OCI-LY3 (cell line): ENCODE data around the gene CHN1.

Experiments
- H2AFZ ChIP-seq: fragments of 200-600, 300-600 bp; shearing (Covaris generic); 2 replicates; pipeline ENCODE4 v1.6.0; 2014; ENCODE audit warnings: antibody characterized with exemption, low read depth, low read length
- H3K27ac ChIP-seq: fragments of 200-600, 300-600 bp; sonication (generic); 2 replicates; pipeline ENCODE4 v1.5.1; 2014; ENCODE audit warnings: mild to moderate bottlenecking, low read length, moderate library complexity, mixed read lengths
- H3K27me3 ChIP-seq: fragments of 200-600, 300-600 bp; sonication (generic); 2 replicates; pipeline ENCODE4 v1.6.1; 2014; ENCODE audit warnings: low read depth, low read length, mixed read lengths
- H3K36me3 ChIP-seq: fragments of 200-600, 300-600 bp; sonication (generic); replicated peaks from 2 replicates; pipeline ENCODE3; 2014; ENCODE audit warnings: low read depth, low read length, mixed read lengths
- H3K4me1 ChIP-seq: fragments of 300-600, 200-600 bp; sonication (generic); 2 replicates; pipeline ENCODE4 v1.6.1; 2014; ENCODE audit warnings: low read length, mixed read lengths
- H3K4me2 ChIP-seq: fragments of 200-600, 300-600 bp; sonication (generic); 2 replicates; pipeline ENCODE4 v1.6.1; 2014; ENCODE audit warnings: low read length, mixed read lengths
- H3K4me3 ChIP-seq: fragments of 300-600, 200-600 bp; sonication (generic); 2 replicates; pipeline ENCODE4 v1.5.1; 2014; ENCODE audit warnings: antibody characterized with exemption, mild to moderate bottlenecking, low read length, moderate library complexity
- H3K79me2 ChIP-seq: fragments of 300-600, 200-600 bp; shearing (Covaris generic); 2 replicates; pipeline ENCODE4 v1.6.1; 2014; ENCODE audit warnings: mild to moderate bottlenecking, low read length, mixed read lengths
- H3K9ac ChIP-seq: fragments of 300-600, 200-600 bp; shearing (Covaris generic); 2 replicates; pipeline ENCODE4 v1.6.0; 2014; ENCODE audit warnings: mild to moderate bottlenecking, low read length, moderate library complexity
- H3K9me3 ChIP-seq: fragments of 200-600, 300-600 bp; shearing (Covaris generic); 2 replicates; pipeline ENCODE4 v1.6.1; 2014; ENCODE audit warnings: low read length, mixed read lengths; ENCODE audit not compliant: insufficient read depth
- H4K20me1 ChIP-seq: fragments of 200-600, 300-600 bp; sonication (generic); 2 replicates; pipeline ENCODE4 v1.6.1; 2016; ENCODE audit warnings: low read length, mixed read lengths; ENCODE audit not compliant: insufficient read depth
- EZH2phosphoT487 ChIP-seq: fragments of 200-600 bp; shearing (Covaris generic); IDR thresholded peaks from 2 replicates; pipeline ENCODE4 v1.6.1; 2018; ENCODE audit warnings: antibody characterized with exemption, mixed run types, low read depth
- TF ChIP-seq, protein P1 (sequence below): fragments of 200-600, 300-600 bp; sonication (generic); IDR thresholded peaks from 2 replicates; pipeline ENCODE4 v1.5.1; 2014; ENCODE audit warnings: antibody characterized with exemption, low read length, low read depth

Gene CHN1

DNA sequence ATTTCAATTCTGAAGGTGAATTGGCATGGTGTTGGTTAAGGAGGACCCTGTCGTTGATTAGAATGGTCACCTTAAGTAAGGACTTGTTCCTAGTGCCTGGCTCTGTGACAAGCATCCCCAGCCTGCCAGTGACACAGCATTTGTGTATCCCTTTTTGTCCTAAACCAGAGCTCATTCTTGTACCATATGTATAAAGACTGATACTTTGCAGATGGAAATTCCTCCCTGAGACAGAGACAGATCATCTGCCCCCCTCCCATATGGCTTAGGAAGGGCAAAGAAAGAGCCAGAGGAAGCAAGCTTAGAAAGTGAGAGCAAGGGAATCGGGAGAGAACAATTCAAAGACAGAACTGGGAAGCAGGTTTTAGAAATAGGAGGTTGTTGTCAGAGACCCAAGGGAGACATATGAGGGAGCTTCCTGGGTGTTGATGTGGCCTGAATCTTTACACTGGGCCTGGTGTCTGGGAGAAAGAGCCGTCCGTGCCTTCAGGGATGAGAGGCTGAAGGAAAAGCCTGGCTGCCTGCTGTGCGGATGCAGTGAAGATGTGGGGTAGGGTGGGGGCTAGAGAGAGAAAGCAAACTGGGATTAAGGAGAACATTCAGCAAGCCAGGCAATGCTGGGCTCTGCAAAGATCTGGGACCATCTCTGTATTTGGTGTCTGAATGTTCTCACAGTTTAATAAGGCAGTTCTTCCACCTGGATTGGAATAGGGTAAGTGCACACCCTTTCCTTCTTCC is 227.7 kb downstream of the CHN1 start:
- no peak overlapping the region for H3K4me3 ChIP-seq
- no peak for TF ChIP-seq EZH2phosphoT487
- TF ChIP-seq, protein P1, sequence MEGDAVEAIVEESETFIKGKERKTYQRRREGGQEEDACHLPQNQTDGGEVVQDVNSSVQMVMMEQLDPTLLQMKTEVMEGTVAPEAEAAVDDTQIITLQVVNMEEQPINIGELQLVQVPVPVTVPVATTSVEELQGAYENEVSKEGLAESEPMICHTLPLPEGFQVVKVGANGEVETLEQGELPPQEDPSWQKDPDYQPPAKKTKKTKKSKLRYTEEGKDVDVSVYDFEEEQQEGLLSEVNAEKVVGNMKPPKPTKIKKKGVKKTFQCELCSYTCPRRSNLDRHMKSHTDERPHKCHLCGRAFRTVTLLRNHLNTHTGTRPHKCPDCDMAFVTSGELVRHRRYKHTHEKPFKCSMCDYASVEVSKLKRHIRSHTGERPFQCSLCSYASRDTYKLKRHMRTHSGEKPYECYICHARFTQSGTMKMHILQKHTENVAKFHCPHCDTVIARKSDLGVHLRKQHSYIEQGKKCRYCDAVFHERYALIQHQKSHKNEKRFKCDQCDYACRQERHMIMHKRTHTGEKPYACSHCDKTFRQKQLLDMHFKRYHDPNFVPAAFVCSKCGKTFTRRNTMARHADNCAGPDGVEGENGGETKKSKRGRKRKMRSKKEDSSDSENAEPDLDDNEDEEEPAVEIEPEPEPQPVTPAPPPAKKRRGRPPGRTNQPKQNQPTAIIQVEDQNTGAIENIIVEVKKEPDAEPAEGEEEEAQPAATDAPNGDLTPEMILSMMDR, result no peak
- no peaks in the 10 kb centered on the region for H4K20me1 ChIP-seq
- no peaks in the 10 kb centered on the region for H3K36me3 ChIP-seq
- no peaks in the 10 kb centered on the region for H3K79me2 ChIP-seq
- H3K9ac ChIP-seq, result no peak overlapping the region
- no peak overlapping the region for H2AFZ ChIP-seq
- H3K9me3 ChIP-seq, result no peaks in the 10 kb centered on the region
- H3K4me2 ChIP-seq, result no peak overlapping the region
- H3K27me3 ChIP-seq, result no peaks in the 10 kb centered on the region
- peaks cover 14% of the 10 kb centered on the region for H3K4me1 ChIP-seq
- no peak overlapping the region for H3K27ac ChIP-seq

DNA sequence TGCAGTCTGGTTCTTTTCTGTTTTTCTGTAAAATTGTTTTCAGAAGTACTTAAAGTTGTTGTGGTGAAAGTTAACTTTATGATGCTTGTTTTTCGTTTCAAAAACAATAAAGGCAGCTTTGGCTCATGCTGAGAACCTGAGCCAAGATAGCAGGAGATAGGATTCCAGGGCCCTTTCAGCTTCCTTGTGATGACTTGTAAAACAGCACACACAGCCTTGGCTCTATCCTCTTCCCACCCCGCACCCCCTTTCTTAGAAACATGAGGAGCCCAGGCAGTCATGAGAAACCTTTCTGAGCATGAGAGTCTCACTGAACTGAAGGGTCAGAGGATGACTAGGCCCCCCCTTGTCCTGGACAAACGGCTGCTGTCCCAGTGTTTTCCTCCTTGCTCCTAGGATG is 228.5 kb downstream of the CHN1 start:
- Histone ChIP-seq H3K27me3 (no peaks in the 10 kb centered on the region), H3K79me2 (no peaks in the 10 kb centered on the region), H3K4me2 (no peak overlapping the region), H3K4me1 (peaks cover 23% of the 10 kb centered on the region), H3K9ac (no peak overlapping the region), H3K9me3 (no peaks in the 10 kb centered on the region), H2AFZ (no peak overlapping the region), H3K36me3 (no peaks in the 10 kb centered on the region), H4K20me1 (no peaks in the 10 kb centered on the region), H3K4me3 (no peak overlapping the region), H3K27ac (no peak overlapping the region)
- TF ChIP-seq, protein P1, result no peak
- no peak for TF ChIP-seq EZH2phosphoT487

GRCh38 chr2:174776223-174776622 is 229.0 kb downstream of the CHN1 start:
- peaks cover 27% of the 10 kb centered on the region for H3K4me1 ChIP-seq
- no peaks in the 10 kb centered on the region for H3K27me3 ChIP-seq
- no peaks in the 10 kb centered on the region for H3K79me2 ChIP-seq
- H3K9me3 ChIP-seq, result no peaks in the 10 kb centered on the region
- no peak overlapping the region for H2AFZ ChIP-seq
- H3K36me3 ChIP-seq, result no peaks in the 10 kb centered on the region
- H3K4me2 ChIP-seq, result no peak overlapping the region
- no peak overlapping the region for H3K27ac ChIP-seq
- H4K20me1 ChIP-seq, result no peaks in the 10 kb centered on the region
- H3K4me3 ChIP-seq, result no peak overlapping the region
- H3K9ac ChIP-seq, result no peak overlapping the region
- no peak for TF ChIP-seq EZH2phosphoT487
- TF ChIP-seq, protein P1, result peak; percentile 65

DNA sequence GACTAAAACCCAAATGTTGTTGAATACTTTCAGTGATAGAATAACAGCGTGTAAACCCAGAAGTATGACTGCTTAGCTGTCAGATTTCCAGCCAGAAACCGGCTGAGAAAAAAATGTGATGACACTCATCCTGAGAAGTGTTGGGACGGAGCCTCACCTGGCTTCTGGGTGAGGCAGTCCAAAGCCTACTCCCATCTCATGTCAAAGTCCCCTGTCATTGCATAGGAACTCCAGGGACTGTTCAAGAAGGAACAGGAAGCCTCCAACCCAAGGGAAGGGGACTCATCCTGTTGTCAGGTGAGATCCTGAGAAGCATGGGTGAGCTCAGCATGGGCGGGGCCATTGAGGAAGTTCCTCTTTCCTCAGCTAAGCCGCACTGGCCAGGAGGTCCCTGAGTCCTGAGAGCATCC is 229.6 kb downstream of the CHN1 start:
- Histone ChIP-seq H3K27ac (no peak overlapping the region), H3K27me3 (no peaks in the 10 kb centered on the region), H3K79me2 (no peaks in the 10 kb centered on the region), H2AFZ (no peak overlapping the region), H3K36me3 (no peaks in the 10 kb centered on the region), H4K20me1 (no peaks in the 10 kb centered on the region), H3K4me1 (peaks cover 29% of the 10 kb centered on the region), H3K4me3 (no peak overlapping the region), H3K4me2 (no peak overlapping the region), H3K9ac (no peak overlapping the region), H3K9me3 (no peaks in the 10 kb centered on the region)
- TF ChIP-seq, protein P1, result no peak
- TF ChIP-seq EZH2phosphoT487, result no peak
